GM18519 (cell line): ENCODE results near the gene USP49.
"Not testable (repeated sequence)": the region's sequence is repeated elsewhere in the genome, so short reads cannot be mapped to it uniquely, and the experiment has no call there.

Experiments used
- ATAC-seq: cut with Tn5 transposase; IDR thresholded peaks from one replicate; pipeline ENCODE4 v1.9.1; 2021; ENCODE audit warnings: mild to moderate bottlenecking, moderate library complexity; ENCODE audit not compliant: unreplicated experiment, low FRiP score

The USP49 gene

GRCh38 chr6:41783106-41783780 lies 111.9 kb downstream of the USP49 start:
- ATAC-seq = no peak

GRCh38 chr6:41781366-41781730 lies 113.8 kb downstream of the USP49 start:
- no peak for ATAC-seq

DNA sequence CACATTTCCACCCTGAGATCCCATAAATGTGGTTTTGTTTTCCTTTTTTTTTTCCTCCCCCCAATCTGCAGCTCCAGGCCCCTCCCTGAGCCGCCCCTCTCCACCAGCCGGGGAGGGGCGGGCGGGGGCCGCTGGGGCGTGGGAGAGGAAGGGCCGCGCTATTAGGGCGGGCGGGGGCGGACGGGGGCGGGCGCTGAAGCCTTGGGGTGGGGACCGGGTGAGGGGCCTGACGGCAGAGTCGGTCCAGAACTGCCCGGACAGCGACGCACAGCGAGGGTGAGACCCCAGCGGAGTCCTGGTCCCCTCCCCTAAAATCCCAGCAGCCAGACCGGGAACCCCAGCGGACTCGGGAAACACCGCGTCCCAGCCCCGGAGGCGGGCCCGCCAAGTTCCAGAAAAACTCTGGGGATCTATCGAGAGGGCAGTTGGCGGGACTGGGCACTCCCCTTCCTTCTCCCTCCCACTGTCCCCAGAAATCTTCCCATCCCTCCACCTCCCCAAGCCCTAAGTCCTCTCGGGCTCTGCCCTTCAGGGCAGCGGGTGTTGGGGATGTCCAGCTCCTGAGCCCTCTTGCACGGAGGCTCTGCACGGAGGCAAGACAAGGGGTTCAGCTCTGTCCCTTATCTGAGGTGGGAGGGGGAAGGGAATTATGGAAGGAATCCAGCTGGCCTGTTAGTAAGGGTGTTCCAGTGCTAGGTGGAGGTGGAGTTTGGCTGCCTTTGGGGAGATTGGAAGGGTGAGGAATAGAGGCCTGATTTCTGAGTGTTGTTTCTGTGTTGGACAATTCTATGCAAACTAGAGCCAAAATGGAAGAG lies 114.4 kb downstream of the USP49 start, which contains the start of gene PRICKLE4:
Gene PRICKLE4 (plus strand): TSS at position 232 of the 815 bp plus-strand sequence. CDS start 2,692 bp downstream, outside the sequence.
- no peak for ATAC-seq

DNA sequence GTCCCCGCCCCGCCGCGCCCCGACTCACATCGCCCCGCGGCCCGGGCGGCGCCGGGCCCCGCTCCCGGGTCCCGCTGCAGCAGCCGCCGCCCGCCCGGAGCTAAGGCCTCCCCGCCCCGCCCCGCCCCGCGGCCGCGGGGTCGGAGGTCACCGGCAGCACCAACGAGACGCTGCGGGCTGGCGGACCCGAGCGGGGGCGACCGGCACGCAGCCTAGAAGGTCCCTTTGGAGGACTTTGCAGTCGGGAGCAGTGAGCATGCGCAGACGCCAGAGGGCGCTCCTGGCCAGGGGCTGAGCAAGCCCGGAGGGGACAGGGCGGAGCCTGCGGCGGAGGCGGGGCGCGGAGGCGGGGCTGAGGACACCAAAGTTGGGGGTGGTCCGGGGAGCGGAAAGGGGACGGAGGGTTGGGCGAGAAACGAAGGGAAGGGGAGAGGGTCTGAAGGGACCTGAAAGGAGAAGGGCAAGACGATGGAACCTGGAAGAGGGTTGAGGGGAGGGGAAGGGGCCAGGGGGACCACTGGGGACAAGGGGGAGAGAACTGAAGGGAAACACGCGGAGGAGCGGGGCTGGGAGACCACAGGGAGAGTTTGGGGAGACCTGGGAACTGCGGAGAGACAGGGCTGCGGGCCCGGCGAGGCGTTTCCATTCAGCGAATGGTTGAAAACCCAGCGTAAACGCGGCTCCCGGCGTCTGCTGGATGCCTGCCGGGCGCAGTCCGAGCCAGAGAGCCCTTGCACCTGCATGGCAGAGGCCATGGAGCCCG lies 115.2 kb downstream of the USP49 start, which contains the start of gene FRS3:
Gene FRS3 (minus strand): TSS at position 113 of the 763 bp plus-strand sequence. CDS start 2,913 bp downstream, outside the sequence.
- peak; percentile 89 for ATAC-seq

DNA sequence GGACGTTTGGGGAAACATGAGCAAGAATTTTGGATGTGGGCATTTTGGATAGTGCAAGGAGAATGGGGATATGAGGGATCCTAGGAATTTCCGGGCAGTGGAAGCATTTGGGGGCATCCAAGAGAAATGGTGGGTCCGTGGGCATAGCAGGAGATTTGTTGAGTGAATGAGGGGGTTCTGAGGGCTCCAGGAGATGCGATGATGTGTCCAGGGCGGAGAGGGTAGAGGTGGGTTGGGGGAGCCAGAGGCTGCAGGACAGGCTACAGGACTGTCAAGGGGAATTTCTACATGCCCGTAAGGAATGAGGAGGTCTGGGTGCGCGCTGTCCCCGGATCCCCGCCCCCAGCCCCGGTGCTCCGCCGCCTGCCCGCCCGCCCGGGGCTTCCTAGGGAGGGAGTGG lies 115.8 kb downstream of the USP49 start:
- peak; percentile 7 for ATAC-seq

GRCh38 chr6:41778895-41779294 lies 116.3 kb downstream of the USP49 start:
- no peak for ATAC-seq

DNA sequence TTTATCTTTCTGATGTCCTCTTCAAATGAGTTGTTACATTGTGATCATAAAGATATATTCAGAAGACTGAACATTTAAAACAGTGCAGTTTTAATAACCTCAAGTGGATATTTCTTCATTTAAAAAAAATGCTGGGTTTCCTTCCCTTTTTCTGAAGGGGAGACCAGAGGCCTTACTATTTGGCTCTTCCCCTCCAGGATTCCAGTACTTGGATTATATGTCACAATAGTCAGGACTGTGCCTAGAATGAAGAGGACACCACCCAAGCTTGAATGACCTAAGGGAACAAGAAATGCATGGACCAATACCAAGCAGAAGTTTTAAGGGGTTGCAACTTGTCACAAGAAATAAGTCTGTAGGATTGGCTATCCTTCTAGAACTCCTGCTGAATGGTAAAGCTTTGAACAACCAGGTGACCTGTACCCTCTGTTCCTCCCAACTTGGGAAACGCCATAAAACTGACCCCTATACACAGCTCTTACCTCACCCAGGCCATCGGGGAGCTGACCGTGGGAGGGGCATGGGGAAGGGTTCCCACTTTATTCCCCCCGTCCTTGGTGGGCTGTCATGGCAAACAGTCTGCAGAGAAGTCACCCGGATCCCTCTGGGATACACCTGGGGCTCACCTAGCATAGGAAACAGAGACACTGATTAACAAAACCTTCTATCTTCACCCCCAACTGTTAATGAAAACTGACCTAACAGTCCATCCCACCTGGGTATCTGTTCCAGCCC lies 117.5 kb downstream of the USP49 start:
- no peak for ATAC-seq

DNA sequence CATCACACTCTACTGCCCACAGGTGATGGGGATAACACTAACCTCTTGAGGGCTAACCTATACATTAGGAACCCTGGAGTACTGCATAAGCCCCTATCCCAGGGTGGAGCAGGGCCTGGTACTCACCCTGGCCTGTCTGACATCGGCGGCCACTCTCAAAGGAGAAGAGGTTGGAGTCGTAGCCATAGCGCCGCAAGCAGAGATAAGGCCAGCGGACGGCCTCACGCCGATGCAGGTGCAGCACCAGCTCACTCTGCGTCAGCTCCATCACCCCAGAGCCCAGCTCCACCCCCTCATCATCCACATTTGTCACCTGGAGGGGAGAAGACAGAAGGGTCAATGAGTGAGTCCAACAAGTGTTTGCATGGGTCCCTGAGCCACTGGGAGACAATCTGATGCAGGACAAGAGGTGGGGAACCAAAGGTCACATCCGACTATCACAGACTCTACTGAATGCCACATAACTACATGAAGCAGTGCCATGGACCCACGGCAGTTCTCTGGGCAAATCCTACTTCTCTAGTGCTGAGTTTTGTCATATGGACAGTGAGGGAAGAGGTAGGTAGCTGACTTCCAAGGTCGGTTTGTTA lies 119.8 kb downstream of the USP49 start:
- no peak for ATAC-seq

DNA sequence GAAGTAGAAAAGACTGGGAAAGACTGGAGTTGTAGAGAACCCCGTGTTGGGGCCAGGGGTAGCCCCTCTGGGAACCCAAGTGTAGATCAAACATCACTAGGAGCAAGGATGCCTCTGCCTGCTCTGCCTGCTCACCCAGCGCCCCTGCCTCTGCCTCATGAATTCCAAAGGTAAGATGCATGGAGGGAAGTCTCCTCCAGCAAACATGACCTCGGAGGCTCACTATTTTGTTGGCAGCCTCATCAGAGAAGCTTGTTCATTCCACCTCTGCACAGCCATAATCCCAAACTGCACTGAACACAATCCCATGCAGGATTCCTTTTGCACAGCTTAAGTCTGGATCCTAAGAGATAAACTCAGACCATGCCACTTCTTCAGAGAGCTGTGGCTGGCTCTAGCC lies 120.3 kb downstream of the USP49 start:
- no peak for ATAC-seq

GRCh38 chr6:41771058-41771983 lies 123.9 kb downstream of the USP49 start:
- no peak for ATAC-seq

DNA sequence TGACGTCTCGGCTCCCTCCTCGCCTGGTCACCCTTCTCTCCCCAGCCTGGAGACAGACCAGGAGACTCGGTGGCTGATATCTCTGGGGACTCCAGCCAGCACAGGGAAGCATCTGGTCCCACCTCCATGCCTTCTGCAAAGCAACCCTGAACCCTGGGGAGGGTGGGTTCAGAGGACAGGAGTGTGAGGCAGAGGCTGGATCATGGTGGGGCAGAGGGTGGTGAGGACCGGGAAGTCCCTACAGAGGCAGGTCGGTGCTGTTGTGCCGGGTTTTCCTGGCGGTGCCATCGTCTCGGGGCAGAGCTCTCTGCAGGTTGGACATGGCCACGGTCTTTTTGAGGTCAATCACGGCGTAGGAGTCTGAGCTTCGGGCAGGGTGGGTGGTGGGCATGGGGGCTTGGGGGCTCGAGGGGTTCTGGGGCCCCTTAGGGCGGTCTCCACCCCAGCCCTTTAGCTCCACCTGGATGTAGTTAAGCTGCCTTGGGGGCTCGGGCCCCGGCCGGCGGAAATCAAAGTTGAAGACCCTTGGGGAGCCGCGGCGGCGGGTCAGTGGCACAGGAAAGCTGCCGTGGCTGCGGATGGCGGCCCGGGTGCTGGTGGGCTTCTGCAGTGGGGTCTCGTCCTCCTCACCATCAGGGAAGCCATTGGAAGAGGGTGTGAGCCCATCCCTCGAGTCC lies 124.7 kb downstream of the USP49 start:
- ATAC-seq = no peak

DNA sequence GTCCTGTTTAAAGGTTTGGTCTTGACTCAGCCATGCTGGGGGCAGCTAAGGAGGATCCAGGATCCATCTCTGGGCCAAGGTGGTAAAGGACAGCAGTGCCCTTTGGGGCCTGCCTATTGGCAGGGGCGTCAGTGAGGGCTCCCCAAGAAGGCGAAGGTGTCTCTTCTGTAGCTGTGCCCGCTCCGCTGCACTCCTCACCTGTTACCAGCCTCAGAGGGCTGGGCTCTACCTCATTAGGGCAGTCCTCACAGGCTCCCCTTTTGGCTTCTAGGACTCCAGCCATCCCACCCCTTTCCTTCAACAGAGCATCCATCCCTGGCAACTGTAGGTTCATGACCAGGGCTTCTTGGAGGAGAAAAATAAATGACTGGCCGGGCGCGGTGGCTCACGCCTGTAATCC lies 125.8 kb downstream of the USP49 start:
- no peak for ATAC-seq

- no peak for ATAC-seq
Observed at GRCh38 chr6:41768545-41769308, 126.4 kb downstream of the USP49 start.

DNA sequence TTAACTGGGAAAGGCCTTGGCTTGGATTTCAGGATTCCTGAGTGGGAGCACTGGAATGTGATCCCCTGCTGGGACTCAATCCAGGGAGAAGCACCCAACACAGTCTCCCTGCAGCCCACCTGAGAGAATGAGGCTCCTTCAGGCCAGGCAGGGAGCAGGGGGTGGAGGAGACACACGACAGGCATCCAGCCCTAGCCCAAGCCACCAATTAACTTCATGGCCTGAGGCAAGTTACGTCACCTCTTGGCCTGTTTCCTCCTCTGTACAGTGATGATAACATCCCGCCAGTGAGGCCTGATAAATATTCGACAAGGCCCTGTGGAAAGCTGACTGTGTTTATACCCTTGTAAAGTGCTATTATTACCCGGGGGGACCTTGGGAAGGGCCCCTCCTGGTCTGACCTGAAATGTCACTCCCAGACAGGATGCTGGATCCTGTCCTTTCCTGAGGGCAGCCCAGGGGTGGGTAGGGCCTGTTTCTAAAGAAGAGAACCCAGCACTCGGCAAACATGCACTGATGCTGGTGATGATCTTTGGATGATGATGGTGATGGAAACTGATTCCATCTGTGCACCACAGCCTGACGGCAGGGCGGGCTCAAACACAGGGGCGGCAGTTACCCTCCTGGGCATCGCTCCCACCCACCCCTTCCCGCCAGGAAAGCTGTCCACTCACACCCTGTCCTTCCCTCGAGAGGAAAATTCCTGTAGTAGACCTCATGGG lies 127.9 kb downstream of the USP49 start:
- ATAC-seq = no peak

GRCh38 chr6:41766043-41766664 lies 129.0 kb downstream of the USP49 start:
- not testable (repeated sequence) for ATAC-seq

DNA sequence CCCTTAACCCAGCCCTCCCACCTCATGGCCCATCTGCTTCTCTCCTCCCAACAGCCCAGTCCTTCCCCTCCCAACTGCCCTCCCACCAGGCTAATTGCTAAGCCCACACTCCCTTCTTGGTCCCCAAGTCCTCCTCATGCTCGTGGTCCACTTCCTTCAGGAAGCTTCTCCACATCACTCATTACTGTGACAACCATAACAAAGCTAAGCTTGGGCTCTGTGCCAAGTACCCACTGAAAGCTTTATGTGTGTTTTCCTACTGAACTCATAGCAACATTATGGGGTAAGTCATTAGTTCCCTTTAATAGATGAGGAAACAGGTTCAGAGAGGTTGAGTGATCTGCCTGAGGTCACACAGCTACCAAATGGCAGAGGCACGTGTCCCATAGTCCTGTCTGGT lies 131.7 kb downstream of the USP49 start:
- no peak for ATAC-seq
